Activated CD4-positive, alpha-beta memory T cell treated with anti-CD3 and anti-CD28 coated beads, Interleukin-2, amount 10 ng/mL, durations not matched to agents 7 days and 5 days (primary cell): ENCODE results near the gene ACAT2. TPM values are rescaled to one million over a fixed set of nuclear protein-coding genes. Genes with fewer than 3 reads are reported as not detected.
"Not testable (repeated sequence)": the region's sequence is repeated elsewhere in the genome, so short reads cannot be mapped to it uniquely, and the experiment has no call there.

Experiments used
- CTCF ChIA-PET: fragments of 350-600 bp; sonication (Branson Sonifier 250); formaldehyde crosslinking; loops from one replicate; lab custom pipeline; 2021; ENCODE audit warnings: antibody characterized with exemption, inconsistent platforms; lab: Charles Lee
- POLR2A ChIA-PET: fragments of 350-600 bp; sonication (Branson Sonifier 250); formaldehyde crosslinking; loops from one replicate; lab custom pipeline; 2021; ENCODE audit warnings: antibody characterized with exemption; lab: Charles Lee
- DNase-seq: peaks from one replicate; pipeline ENCODE4 v3.0.0-alpha.2; 2020
- H3K27ac Mint-ChIP-seq: one replicate; pipeline ENCODE4 v1.8.0; 2021; ENCODE audit warnings: mild to moderate bottlenecking, mixed read lengths
- H3K27me3 Mint-ChIP-seq: one replicate; pipeline ENCODE4 v1.8.0; 2021; ENCODE audit warnings: mixed read lengths
- H3K36me3 Mint-ChIP-seq: one replicate; pipeline ENCODE4 v1.8.0; 2021; ENCODE audit warnings: low read depth, mixed read lengths
- H3K4me1 Mint-ChIP-seq: one replicate; pipeline ENCODE4 v1.8.0; 2021; ENCODE audit warnings: mixed read lengths
- H3K4me3 Mint-ChIP-seq: one replicate; pipeline ENCODE4 v1.8.0; 2021; ENCODE audit warnings: mild to moderate bottlenecking, mixed read lengths
- H3K9me3 Mint-ChIP-seq: one replicate; pipeline ENCODE4 v1.8.0; 2021; ENCODE audit warnings: mixed read lengths
- total RNA-seq, 2 experiments: library from RNA; stranded (reverse); gene quantifications; one replicate each; pipeline ENCODE4 v1.2.3, GENCODE V29; 2021

Gene ACAT2
- total RNA-seq, 2 experiments from 2014 or later, result 98.0 to 109 TPM

DNA sequence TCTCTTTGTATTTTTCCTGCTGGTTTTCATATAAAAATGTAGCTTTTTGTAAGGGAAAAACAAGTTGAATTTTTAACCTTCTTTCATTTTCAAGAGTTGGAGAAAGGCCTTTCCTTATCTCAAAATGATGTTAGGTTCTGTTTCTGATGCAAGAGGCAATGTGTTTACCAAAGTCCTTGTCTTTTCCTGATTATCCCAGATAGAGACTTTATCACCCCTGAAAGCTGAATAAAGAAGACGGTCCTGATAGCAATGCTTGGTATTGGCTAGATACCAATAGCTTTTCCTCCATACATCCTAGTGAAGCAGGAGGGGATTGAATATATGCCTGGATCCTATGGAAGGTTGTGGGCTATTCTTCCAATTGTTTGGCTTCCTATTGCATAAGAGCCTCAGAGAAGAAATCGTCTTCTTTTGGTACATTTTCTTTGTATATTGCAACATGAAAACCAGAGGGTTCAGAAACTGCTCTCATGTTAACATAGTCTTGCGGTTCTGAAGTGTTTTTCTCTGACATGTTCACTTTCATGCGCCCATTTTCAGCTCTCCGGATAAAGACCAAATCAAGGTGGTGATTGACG is 43.7 kb downstream of the ACAT2 start:
- Mint-ChIP-seq H3K9me3 (no peaks in the 10 kb centered on the region), H3K4me1 (peaks cover 3% of the 10 kb centered on the region), H3K4me3 (no peak overlapping the region), H3K27me3 (no peaks in the 10 kb centered on the region), H3K27ac (no peak overlapping the region), H3K36me3 (no peaks in the 10 kb centered on the region)
- CTCF ChIA-PET, result no interaction called here
- no peak for DNase-seq
- POLR2A ChIA-PET, result interaction anchor here (0.8 to 1.2 kb wide), 2 partner anchors 15 to 24 kb away, joined by 3 to 4 read pairs; partner anchors contain the start of gene MRPL18

GRCh38 chr6:159806021-159806458 is 44.2 kb downstream of the ACAT2 start:
- H3K4me3 Mint-ChIP-seq, result no peak overlapping the region
- ChIA-PET CTCF (no interaction called here), POLR2A (interaction anchor here (1.2 kb wide), 1 partner anchor 23 kb away, joined by 4 read pairs; no protein-coding TSS in a partner anchor)
- no peak for DNase-seq
- H3K36me3 Mint-ChIP-seq, result no peaks in the 10 kb centered on the region
- peaks cover 3% of the 10 kb centered on the region for H3K4me1 Mint-ChIP-seq
- H3K27ac Mint-ChIP-seq, result no peak overlapping the region
- H3K27me3 Mint-ChIP-seq, result no peaks in the 10 kb centered on the region
- no peaks in the 10 kb centered on the region for H3K9me3 Mint-ChIP-seq

DNA sequence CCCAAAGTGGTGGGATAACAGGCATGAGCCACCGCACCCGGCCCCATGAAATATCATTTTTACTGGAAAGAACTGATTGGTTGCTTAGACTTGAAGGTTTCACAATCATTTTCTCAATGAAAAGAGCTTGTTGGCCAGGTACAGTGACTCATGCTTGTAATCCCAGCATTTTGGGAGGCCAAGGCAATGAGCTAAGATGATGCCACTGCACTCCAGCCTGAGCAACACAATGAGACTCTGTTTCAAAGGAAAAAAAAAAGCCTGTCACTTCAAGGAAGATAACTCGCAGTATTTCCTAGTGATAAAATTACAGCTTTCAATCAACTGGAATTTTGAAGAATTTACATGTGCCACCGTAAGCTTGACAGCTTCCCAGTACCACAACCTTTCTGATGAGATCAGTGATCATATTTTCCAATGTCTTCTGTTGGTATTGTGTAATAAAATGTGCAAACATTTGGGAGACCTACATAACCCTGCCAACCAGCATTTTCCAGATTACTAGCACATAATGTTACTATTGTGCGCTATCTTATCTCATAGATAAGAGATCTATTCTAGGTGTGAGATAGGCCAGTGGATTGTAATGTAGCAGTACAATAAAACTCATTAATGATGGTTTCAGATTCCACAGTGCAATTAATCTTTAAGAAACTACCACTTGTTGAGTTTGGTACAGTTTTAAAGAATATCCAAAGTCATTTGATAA is 45.5 kb downstream of the ACAT2 start:
- no peak overlapping the region for H3K27ac Mint-ChIP-seq
- peaks cover 3% of the 10 kb centered on the region for H3K4me1 Mint-ChIP-seq
- ChIA-PET CTCF (no interaction called here), POLR2A (interaction anchor here (0.6 kb wide), 1 partner anchor 59 kb away, joined by 4 read pairs; no protein-coding TSS in a partner anchor)
- no peaks in the 10 kb centered on the region for H3K9me3 Mint-ChIP-seq
- no peak overlapping the region for H3K4me3 Mint-ChIP-seq
- H3K36me3 Mint-ChIP-seq, result no peaks in the 10 kb centered on the region
- no peaks in the 10 kb centered on the region for H3K27me3 Mint-ChIP-seq
- no peak for DNase-seq

DNA sequence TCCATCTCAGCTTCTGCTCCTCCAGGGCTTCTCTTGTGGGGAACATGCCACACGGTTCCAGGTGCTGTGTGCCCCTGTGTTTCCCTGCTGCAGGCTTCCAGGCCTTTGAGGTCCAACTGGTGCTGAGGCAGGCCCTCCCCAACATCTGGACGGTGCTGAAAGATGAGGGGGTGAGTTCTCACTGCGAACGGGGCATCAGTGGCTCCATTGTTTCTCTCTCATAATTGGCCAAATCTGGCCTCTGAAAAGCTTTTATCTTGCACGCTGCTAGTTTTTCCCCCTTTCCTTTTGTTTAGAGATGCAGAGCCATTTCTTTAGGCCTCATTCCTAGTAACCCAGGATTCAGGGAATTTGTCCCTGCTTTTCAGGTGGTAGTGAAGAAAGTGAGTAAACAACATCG is 46.8 kb downstream of the ACAT2 start:
- DNase-seq, result no peak
- H3K9me3 Mint-ChIP-seq, result no peaks in the 10 kb centered on the region
- no peak overlapping the region for H3K4me3 Mint-ChIP-seq
- CTCF ChIA-PET, result no interaction called here
- H3K27ac Mint-ChIP-seq, result no peak overlapping the region
- H3K27me3 Mint-ChIP-seq, result no peaks in the 10 kb centered on the region
- peaks cover 3% of the 10 kb centered on the region for H3K4me1 Mint-ChIP-seq
- H3K36me3 Mint-ChIP-seq, result no peaks in the 10 kb centered on the region
- POLR2A ChIA-PET, result interaction anchor here (0.9 kb wide), 1 partner anchor 17 kb away, joined by 3 read pairs; no protein-coding TSS in a partner anchor

DNA sequence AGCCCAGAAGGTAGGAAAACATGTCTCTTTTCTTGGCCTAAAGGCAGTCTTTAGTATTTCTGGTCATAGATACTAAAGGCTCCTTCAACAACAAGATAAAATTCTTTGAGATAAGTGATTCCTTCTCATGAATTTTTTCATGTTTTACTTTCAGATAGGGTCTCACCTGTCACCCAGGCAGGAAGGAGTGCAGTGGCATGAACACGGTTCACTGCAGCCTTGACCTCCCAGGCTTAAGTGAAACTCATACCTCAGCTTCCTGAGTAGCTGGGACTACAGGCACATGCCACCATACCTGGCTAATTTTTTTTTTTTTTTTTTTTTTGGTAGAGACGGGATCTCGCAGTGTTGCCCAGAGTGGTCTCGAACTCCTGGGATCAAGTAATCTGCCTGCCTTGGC is 47.3 kb downstream of the ACAT2 start:
- H3K27ac Mint-ChIP-seq, result no peak overlapping the region
- no peaks in the 10 kb centered on the region for H3K9me3 Mint-ChIP-seq
- DNase-seq, result no peak
- no peak overlapping the region for H3K4me3 Mint-ChIP-seq
- ChIA-PET POLR2A (interaction anchor here (0.9 kb wide), 1 partner anchor 17 kb away, joined by 3 read pairs; no protein-coding TSS in a partner anchor), CTCF (no interaction called here)
- H3K4me1 Mint-ChIP-seq, result peaks cover 3% of the 10 kb centered on the region
- no peaks in the 10 kb centered on the region for H3K27me3 Mint-ChIP-seq
- no peaks in the 10 kb centered on the region for H3K36me3 Mint-ChIP-seq

- H3K27ac Mint-ChIP-seq, result no peak overlapping the region
- ChIA-PET POLR2A (no interaction called here), CTCF (no interaction called here)
- DNase-seq, result no peak
- H3K9me3 Mint-ChIP-seq, result no peaks in the 10 kb centered on the region
- no peaks in the 10 kb centered on the region for H3K27me3 Mint-ChIP-seq
- H3K4me1 Mint-ChIP-seq, result peaks cover 3% of the 10 kb centered on the region
- no peak overlapping the region for H3K4me3 Mint-ChIP-seq
- H3K36me3 Mint-ChIP-seq, result no peaks in the 10 kb centered on the region
Measured at GRCh38 chr6:159813781-159814180, 51.9 kb downstream of the ACAT2 start.

GRCh38 chr6:159815410-159815809 is 53.6 kb downstream of the ACAT2 start:
- H3K4me1 Mint-ChIP-seq, result peaks cover 12% of the 10 kb centered on the region
- H3K36me3 Mint-ChIP-seq, result no peaks in the 10 kb centered on the region
- H3K4me3 Mint-ChIP-seq, result no peak overlapping the region
- DNase-seq, result no peak
- H3K27me3 Mint-ChIP-seq, result no peaks in the 10 kb centered on the region
- ChIA-PET CTCF (no interaction called here), POLR2A (no interaction called here)
- H3K9me3 Mint-ChIP-seq, result no peaks in the 10 kb centered on the region
- H3K27ac Mint-ChIP-seq, result no peak overlapping the region

- peaks cover 16% of the 10 kb centered on the region for H3K4me1 Mint-ChIP-seq
- H3K27ac Mint-ChIP-seq, CTCF ChIA-PET: not testable (repeated sequence)
Measured at GRCh38 chr6:159816775-159817174, 54.9 kb downstream of the ACAT2 start.

GRCh38 chr6:159817951-159818739 is 56.3 kb downstream of the ACAT2 start:
- no peaks in the 10 kb centered on the region for H3K36me3 Mint-ChIP-seq
- CTCF ChIA-PET, result no interaction called here

More at GRCh38 chr6:159816775-159817174, 54.9 kb downstream of the ACAT2 start:
- not testable (repeated sequence) for H3K36me3 Mint-ChIP-seq, H3K4me3 Mint-ChIP-seq, H3K27me3 Mint-ChIP-seq, H3K9me3 Mint-ChIP-seq, DNase-seq
- POLR2A ChIA-PET, result interaction anchor here (0.7 kb wide), 1 partner anchor 715 kb away, joined by 3 read pairs; no protein-coding TSS in a partner anchor

GRCh38 chr6:159819098-159819497 is 57.3 kb downstream of the ACAT2 start:
- H3K9me3 Mint-ChIP-seq, result no peaks in the 10 kb centered on the region
- H3K27ac Mint-ChIP-seq, result no peak overlapping the region
- DNase-seq, result no peak
- H3K27me3 Mint-ChIP-seq, result no peaks in the 10 kb centered on the region
- H3K4me3 Mint-ChIP-seq, result no peak overlapping the region
- CTCF ChIA-PET, result interaction anchor here (0.9 kb wide), 1 partner anchor 28 kb away, joined by 3 read pairs; no protein-coding TSS in a partner anchor
- H3K4me1 Mint-ChIP-seq, result peaks cover 16% of the 10 kb centered on the region
- POLR2A ChIA-PET, result interaction anchor here (0.8 to 3.2 kb wide), 3 partner anchors 17 to 197 kb away, joined by 3 to 38 read pairs (median 4); partner anchors contain the start of genes MRPL18 and TCP1
- H3K36me3 Mint-ChIP-seq, result no peaks in the 10 kb centered on the region

More at GRCh38 chr6:159817951-159818739, 56.3 kb downstream of the ACAT2 start:
- H3K27me3 Mint-ChIP-seq, result no peaks in the 10 kb centered on the region
- DNase-seq, result no peak
- no peak overlapping the region for H3K27ac Mint-ChIP-seq
- no peak overlapping the region for H3K4me3 Mint-ChIP-seq
- H3K9me3 Mint-ChIP-seq, result no peaks in the 10 kb centered on the region
- H3K4me1 Mint-ChIP-seq, result peaks cover 16% of the 10 kb centered on the region
- POLR2A ChIA-PET, result interaction anchor here (3.2 kb wide), 1 partner anchor 28 kb away, joined by 38 read pairs; the partner anchor contains the start of genes MRPL18 and TCP1

DNA sequence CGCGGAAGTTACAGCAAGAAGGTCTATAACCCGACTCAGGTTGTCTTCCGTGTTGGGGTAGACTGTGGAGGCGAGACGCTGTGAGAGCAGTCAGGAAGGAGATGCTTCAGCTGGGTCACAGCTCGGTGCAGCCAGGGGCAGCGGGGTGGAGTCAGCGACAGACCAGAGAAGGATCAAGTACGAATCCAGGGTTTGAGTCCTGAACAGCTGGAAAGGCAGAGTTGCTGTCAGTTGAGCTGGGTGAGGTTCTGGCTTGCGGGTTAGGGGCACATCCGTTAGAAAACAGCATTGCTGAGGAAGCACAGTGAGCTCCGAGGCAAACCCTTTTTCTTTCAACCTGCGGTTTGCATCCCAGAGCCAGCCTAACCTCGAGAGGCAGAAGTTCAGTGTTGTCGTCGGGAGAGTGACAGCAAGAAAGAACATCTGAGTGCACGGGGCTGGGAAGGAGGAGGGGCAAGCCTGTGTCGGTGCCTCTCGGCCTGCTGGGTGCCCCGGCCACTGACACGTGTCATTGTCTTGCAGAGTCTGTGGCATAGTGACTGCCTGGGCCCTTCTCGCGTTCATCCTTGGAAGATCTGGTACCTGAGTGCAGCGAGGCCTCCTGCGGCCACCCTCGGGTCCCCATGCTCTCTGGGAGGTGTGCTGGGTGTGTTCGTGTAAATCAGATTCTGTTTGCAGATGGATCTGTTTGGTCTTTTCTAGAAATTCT is 58.2 kb downstream of the ACAT2 start:
- Mint-ChIP-seq H3K9me3 (no peaks in the 10 kb centered on the region), H3K27me3 (no peaks in the 10 kb centered on the region), H3K4me3 (peak overlapping the region; percentile 31), H3K4me1 (peaks cover 16% of the 10 kb centered on the region), H3K27ac (peak overlapping the region; percentile 86), H3K36me3 (no peaks in the 10 kb centered on the region)
- CTCF ChIA-PET, result interaction anchor here (0.6 to 1.5 kb wide), 8 partner anchors 9 to 320 kb away, joined by 3 to 5 read pairs (median 4); partner anchors contain the start of gene TCP1
- POLR2A ChIA-PET, result interaction anchor here (0.8 to 3.2 kb wide), 5 partner anchors 18 to 196 kb away, joined by 3 to 38 read pairs (median 4); partner anchors contain the start of genes MRPL18, TCP1 and WTAP
- DNase-seq, result peak; percentile 54

DNA sequence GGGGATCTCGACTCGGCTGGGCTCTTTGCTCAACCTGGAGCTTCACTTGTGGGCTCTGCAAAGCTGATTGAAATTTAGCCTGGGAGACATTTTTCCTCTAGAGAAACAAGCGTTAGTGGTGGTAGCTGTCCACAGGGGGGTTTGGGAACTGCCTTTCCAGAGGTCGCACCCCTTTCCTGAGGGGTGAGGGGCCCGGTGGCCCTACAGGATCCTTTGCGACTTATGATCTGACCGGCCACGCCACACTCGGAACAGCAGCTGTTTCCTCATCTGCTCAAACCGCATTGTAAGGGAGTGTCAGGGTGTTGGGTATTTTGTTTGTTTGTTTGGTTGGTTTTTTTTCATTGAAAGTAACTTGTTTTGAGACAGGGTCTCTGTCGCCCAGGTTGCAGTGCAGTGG is 59.3 kb downstream of the ACAT2 start:
- H3K4me1 Mint-ChIP-seq, result peaks cover 16% of the 10 kb centered on the region

More for the DNA sequence above, 59.3 kb downstream of the ACAT2 start:
- no peak overlapping the region for H3K27ac Mint-ChIP-seq
- H3K36me3 Mint-ChIP-seq, result no peaks in the 10 kb centered on the region
- H3K27me3 Mint-ChIP-seq, result no peaks in the 10 kb centered on the region
- POLR2A ChIA-PET, result interaction anchor here (1.2 to 3.2 kb wide), 2 partner anchors 12 to 31 kb away, joined by 3 to 38 read pairs; partner anchors contain the start of genes MRPL18 and TCP1
- DNase-seq, result no peak
- no peak overlapping the region for H3K4me3 Mint-ChIP-seq
- H3K9me3 Mint-ChIP-seq, result no peaks in the 10 kb centered on the region
- CTCF ChIA-PET, result interaction anchor here (0.6 to 1.5 kb wide), 3 partner anchors 31 to 62 kb away, joined by 4 read pairs; partner anchors contain the start of gene TCP1
